ENCODE results near the gene KRTAP15-1. TPM values are rescaled to one million over a fixed set of nuclear protein-coding genes. Genes with fewer than 3 reads are reported as not detected.

Gene KRTAP15-1
- not detected for polyA plus RNA-seq

GRCh38 chr21:30439975-30440374 is at the start of gene KRTAP15-1:
KRTAP15-1 (plus strand) TSS chr21:30440275; CDS start chr21:30440328, 53 bp downstream.
- no peak within 1 kb of the TSS for H3K27ac ChIP-seq (ENCODE audit: low read depth, low read length)

GRCh38 chr21:30391492-30392025 is 48.5 kb upstream of the KRTAP15-1 start:
- no peak overlapping the region for H3K27ac ChIP-seq (ENCODE audit: low read depth, low read length)
- 60 to 64% (median 63%) methylated on average over 2 of the region's 2 CpGs for WGBS, 3 donors

More at GRCh38 chr21:30439975-30440374, at the start of gene KRTAP15-1:
- 88 to 95% (median 93%) methylated on average over 5 of the region's 5 CpGs for WGBS, 3 donors

GRCh38 chr21:30395731-30396130 is 44.3 kb upstream of the KRTAP15-1 start, which contains the start of gene KRTAP13-1:
KRTAP13-1 (plus strand) TSS chr21:30396031; CDS start chr21:30396087, 56 bp downstream.
- no peak within 1 kb of the TSS for H3K27ac ChIP-seq (ENCODE audit: low read depth, low read length)
- WGBS, 3 donors: 63 to 88% (median 78%) methylated on average over 4 of the region's 4 CpGs

- no peak overlapping the region for H3K27ac ChIP-seq (ENCODE audit: low read depth, low read length)
- WGBS, 3 donors: 21 to 33% (median 24%) methylated on average over 14 of the region's 14 CpGs
Observed at GRCh38 chr21:30408782-30409494, 31.1 kb upstream of the KRTAP15-1 start.

GRCh38 chr21:30415993-30416392 is 24.1 kb upstream of the KRTAP15-1 start:
- WGBS, 3 donors: 74 to 84% (median 80%) methylated on average over 5 of the region's 5 CpGs

GRCh38 chr21:30425826-30426225 is 14.2 kb upstream of the KRTAP15-1 start, which contains the start of gene KRTAP13-3:
KRTAP13-3 (minus strand) TSS chr21:30425926; CDS start chr21:30425912, 14 bp downstream.
- 74 to 82% (median 80%) methylated on average over 5 of the region's 5 CpGs for WGBS, 3 donors

More at GRCh38 chr21:30415993-30416392, 24.1 kb upstream of the KRTAP15-1 start:
- H3K27ac ChIP-seq (ENCODE audit: low read depth, low read length): no peak overlapping the region

GRCh38 chr21:30426731-30427130 is 13.3 kb upstream of the KRTAP15-1 start:
- 38 to 68% (median 52%) methylated on average over 3 of the region's 3 CpGs for WGBS, 3 donors
- H3K27ac ChIP-seq (ENCODE audit: low read depth, low read length): no peak overlapping the region

More at GRCh38 chr21:30425826-30426225, 14.2 kb upstream of the KRTAP15-1 start, which contains the start of gene KRTAP13-3:
- H3K27ac ChIP-seq (ENCODE audit: low read depth, low read length): no peak within 1 kb of the TSS

- no peak within 1 kb of the TSS for H3K27ac ChIP-seq (ENCODE audit: low read depth, low read length)
- WGBS, 3 donors: 74 to 88% (median 78%) methylated on average over 9 of the region's 9 CpGs
Observed at GRCh38 chr21:30430170-30430655, 9.9 kb upstream of the KRTAP15-1 start, which contains the start of gene KRTAP13-4. KRTAP13-4 (plus strand) TSS chr21:30430220; CDS start chr21:30430276, 56 bp downstream.

GRCh38 chr21:30434033-30434631 is 5.9 kb upstream of the KRTAP15-1 start:
- no peak overlapping the region for H3K27ac ChIP-seq (ENCODE audit: low read depth, low read length)
- WGBS, 3 donors: 30 to 36% (median 36%) methylated on average over 10 of the region's 10 CpGs

- 47 to 78% (median 77%) methylated on average over 3 of the region's 3 CpGs for WGBS, 3 donors
- no peak overlapping the region for H3K27ac ChIP-seq (ENCODE audit: low read depth, low read length)
Observed at GRCh38 chr21:30437010-30437565, 3.0 kb upstream of the KRTAP15-1 start.

- no peak overlapping the region for H3K27ac ChIP-seq (ENCODE audit: low read depth, low read length)
Observed at GRCh38 chr21:30443226-30443625, 3.2 kb downstream of the KRTAP15-1 start.

GRCh38 chr21:30444204-30444603 is 4.1 kb downstream of the KRTAP15-1 start:
- 33 to 62% (median 56%) methylated on average over 1 of the region's 1 CpG for WGBS, 3 donors
- no peak overlapping the region for H3K27ac ChIP-seq (ENCODE audit: low read depth, low read length)

GRCh38 chr21:30447056-30447455 is 7.0 kb downstream of the KRTAP15-1 start:
- no peak overlapping the region for H3K27ac ChIP-seq (ENCODE audit: low read depth, low read length)
- WGBS, 3 donors: 18 to 41% (median 36%) methylated on average over 4 of the region's 4 CpGs

- H3K27ac ChIP-seq (ENCODE audit: low read depth, low read length): no peak overlapping the region
Observed at GRCh38 chr21:30448514-30448913, 8.4 kb downstream of the KRTAP15-1 start.

GRCh38 chr21:30463713-30464112 is 23.6 kb downstream of the KRTAP15-1 start:
- 47 to 75% (median 58%) methylated on average over 3 of the region's 3 CpGs for WGBS, 3 donors
- no peak overlapping the region for H3K27ac ChIP-seq (ENCODE audit: low read depth, low read length)

More at GRCh38 chr21:30448514-30448913, 8.4 kb downstream of the KRTAP15-1 start:
- 83 to 93% (median 90%) methylated on average over 3 of the region's 3 CpGs for WGBS, 3 donors

- 47 to 52% (median 48%) methylated on average over 6 of the region's 6 CpGs for WGBS, 3 donors
- H3K27ac ChIP-seq (ENCODE audit: low read depth, low read length): no peak overlapping the region
Observed at GRCh38 chr21:30468900-30469714, 29.0 kb downstream of the KRTAP15-1 start.

GRCh38 chr21:30478004-30478403 is 37.9 kb downstream of the KRTAP15-1 start:
- 17 to 48% (median 44%) methylated on average over 3 of the region's 3 CpGs for WGBS, 3 donors
- H3K27ac ChIP-seq (ENCODE audit: low read depth, low read length): no peak overlapping the region

GRCh38 chr21:30479259-30479658 is 39.2 kb downstream of the KRTAP15-1 start:
- no peak overlapping the region for H3K27ac ChIP-seq (ENCODE audit: low read depth, low read length)
- WGBS, 3 donors: 55 to 60% (median 57%) methylated on average over 4 of the region's 4 CpGs

Data from adipose tissue (tissue), 3 donors.